Left renal pelvis (tissue), 4 donors: ENCODE measurements around the gene COL19A1. TPM values are rescaled to one million over a fixed set of nuclear protein-coding genes. Genes with fewer than 3 reads are reported as not detected.
"Not testable (repeated sequence)": the region's sequence is repeated elsewhere in the genome, so short reads cannot be mapped to it uniquely, and the experiment has no call there.

ENCODE experiments used
- DNase-seq, 4 donors: peaks; one replicate each; pipeline ENCODE4 v3.0.0-alpha.2; 2013; ENCODE audit warnings: low read depth in 4 of 4, low spot score in 3 of 4
- polyA plus RNA-seq, 4 donors: library from polyadenylated mRNA; unstranded; fragments of 120-200 nt; gene quantifications; one replicate each; pipeline ENCODE4 v1.2.1, GENCODE V29; 2013; ENCODE audit not compliant: insufficient read length in 4 of 4

The COL19A1 gene
- polyA plus RNA-seq, 4 donors = 0.11 to 2.7 (median 2.4) TPM

- no peak for DNase-seq
Observed at GRCh38 chr6:69865126-69865525, 1.2 kb upstream of the COL19A1 start.

- DNase-seq = peak in 2 of 4 donors; percentile 26 to 31
Observed at GRCh38 chr6:69866770-69867638, 648 bp downstream of the COL19A1 start.

GRCh38 chr6:69867639-69867976 is 1.3 kb downstream of the COL19A1 start:
- DNase-seq = no peak

- no peak for DNase-seq
Observed at GRCh38 chr6:69868252-69868804, 2.0 kb downstream of the COL19A1 start.

- DNase-seq = no peak
Observed at GRCh38 chr6:69868961-69869360, 2.6 kb downstream of the COL19A1 start.

- no peak for DNase-seq
Observed at GRCh38 chr6:69871107-69871506, 4.8 kb downstream of the COL19A1 start.

GRCh38 chr6:69873291-69873690 is 6.9 kb downstream of the COL19A1 start:
- DNase-seq = no peak

GRCh38 chr6:69875715-69876114 is 9.4 kb downstream of the COL19A1 start:
- DNase-seq = no peak

- DNase-seq = no peak
Observed at GRCh38 chr6:69878795-69879194, 12.4 kb downstream of the COL19A1 start.

- no peak for DNase-seq
Observed at GRCh38 chr6:69880601-69881000, 14.2 kb downstream of the COL19A1 start.

- DNase-seq = no peak
Observed at GRCh38 chr6:69881322-69882151, 15.2 kb downstream of the COL19A1 start.

GRCh38 chr6:69883551-69883950 is 17.2 kb downstream of the COL19A1 start:
- DNase-seq = no peak

GRCh38 chr6:69884231-69884630 is 17.9 kb downstream of the COL19A1 start:
- no peak for DNase-seq

GRCh38 chr6:69887026-69887425 is 20.7 kb downstream of the COL19A1 start:
- no peak for DNase-seq

- no peak for DNase-seq
Observed at GRCh38 chr6:69887714-69888345, 21.5 kb downstream of the COL19A1 start.

GRCh38 chr6:69888482-69889233 is 22.3 kb downstream of the COL19A1 start:
- no peak for DNase-seq

- not testable (repeated sequence) for DNase-seq
Observed at GRCh38 chr6:69889234-69889974, 23.0 kb downstream of the COL19A1 start.

GRCh38 chr6:69892561-69892960 is 26.2 kb downstream of the COL19A1 start:
- DNase-seq = not testable (repeated sequence)

GRCh38 chr6:69893266-69893665 is 26.9 kb downstream of the COL19A1 start:
- DNase-seq = not testable (repeated sequence)
